NCI-H524 treated with DMSO at 0.1 percent for 48 hours (cell line): ENCODE measurements around the gene CYTIP.

Source experiments
- DNase-seq: peaks from one replicate; lab custom pipeline; 2025; lab: John Stamatoyannopoulos, UW

The CYTIP gene

GRCh38 chr2:157443795-157444640 lies at the start of gene CYTIP:
Gene CYTIP, minus strand, starts transcription at chr2:157444089. Its CDS starts 69 bp downstream, at chr2:157444020.
- DNase-seq, result no peak

- no peak for DNase-seq
These were observed 48.4 kb upstream of the CYTIP start for GRCh38 chr2:157492189-157492773.

DNA sequence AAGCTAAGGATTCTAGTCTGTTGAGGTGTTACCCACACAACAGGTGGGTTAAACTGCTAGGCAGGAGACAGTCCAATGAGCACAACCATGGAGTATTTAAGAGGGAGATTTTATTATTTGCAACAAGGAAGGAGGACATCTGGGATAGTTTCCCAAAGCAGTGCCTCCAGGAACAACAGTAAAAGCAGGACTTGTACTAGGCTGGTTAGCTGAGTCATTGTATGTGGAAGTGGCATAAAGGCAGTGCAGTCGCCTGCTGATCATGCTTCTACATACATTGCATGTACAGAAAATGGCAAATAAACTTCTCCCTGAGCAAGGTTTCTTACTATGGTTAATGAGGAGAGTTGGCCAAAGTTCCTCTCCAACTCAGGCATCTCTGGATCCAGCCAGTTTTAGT lies 46.1 kb upstream of the CYTIP start:
- DNase-seq, result no peak

DNA sequence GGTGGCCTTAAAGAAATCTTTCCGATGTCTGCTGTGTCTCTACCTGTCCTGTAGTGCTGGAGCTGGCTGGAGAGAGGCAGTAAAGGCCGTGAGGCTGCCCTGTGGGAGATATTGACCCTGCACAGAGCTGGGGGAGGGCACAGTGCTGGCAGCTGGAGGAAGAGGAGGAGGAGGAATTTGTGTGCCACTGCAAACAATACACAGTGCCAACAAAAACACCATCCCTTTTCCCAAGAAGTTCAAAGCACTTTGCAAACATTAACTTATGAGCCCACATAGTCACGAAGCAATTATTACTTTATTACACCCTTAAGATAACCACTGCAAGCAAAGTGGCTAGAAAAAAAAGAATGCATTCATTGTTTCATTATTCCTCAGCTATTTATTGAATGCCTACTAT lies 45.0 kb upstream of the CYTIP start:
- no peak for DNase-seq

- no peak for DNase-seq
These were observed 43.9 kb upstream of the CYTIP start for GRCh38 chr2:157487747-157488146.

- DNase-seq, result no peak
These were observed 43.4 kb upstream of the CYTIP start for GRCh38 chr2:157487271-157487610.

DNA sequence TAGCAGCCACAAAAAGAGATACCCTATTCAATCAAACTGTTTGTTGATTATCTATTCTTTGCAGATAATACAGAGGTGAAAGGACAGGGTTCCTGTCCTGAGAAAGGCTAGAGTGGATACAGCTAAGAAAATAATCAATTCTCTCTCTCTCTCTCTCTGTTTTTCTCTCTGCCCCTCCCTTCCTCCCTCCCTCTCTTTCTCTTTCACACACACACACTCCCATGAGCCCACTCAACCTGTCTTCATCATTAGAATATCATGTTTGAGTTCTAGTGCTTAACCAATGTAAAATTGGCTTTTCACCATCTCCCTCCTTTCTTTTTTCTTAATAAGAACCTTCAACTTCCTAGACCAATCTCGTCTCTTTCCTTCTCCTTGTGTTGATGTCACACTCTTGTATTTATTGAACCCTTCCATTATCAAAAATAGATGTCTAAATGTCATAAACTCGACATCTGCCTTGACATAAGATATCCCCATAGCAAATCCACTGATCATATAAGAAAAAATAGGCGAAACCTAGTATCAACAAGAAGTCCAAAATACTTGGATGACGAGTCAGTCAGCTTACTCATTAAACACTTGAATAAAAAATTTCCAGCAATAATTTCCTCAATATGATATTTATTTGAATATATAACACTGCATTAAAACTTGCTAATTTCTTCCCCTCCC lies 42.8 kb upstream of the CYTIP start:
- no peak for DNase-seq

- no peak for DNase-seq
These were observed 36.5 kb upstream of the CYTIP start for GRCh38 chr2:157480182-157480961.

DNA sequence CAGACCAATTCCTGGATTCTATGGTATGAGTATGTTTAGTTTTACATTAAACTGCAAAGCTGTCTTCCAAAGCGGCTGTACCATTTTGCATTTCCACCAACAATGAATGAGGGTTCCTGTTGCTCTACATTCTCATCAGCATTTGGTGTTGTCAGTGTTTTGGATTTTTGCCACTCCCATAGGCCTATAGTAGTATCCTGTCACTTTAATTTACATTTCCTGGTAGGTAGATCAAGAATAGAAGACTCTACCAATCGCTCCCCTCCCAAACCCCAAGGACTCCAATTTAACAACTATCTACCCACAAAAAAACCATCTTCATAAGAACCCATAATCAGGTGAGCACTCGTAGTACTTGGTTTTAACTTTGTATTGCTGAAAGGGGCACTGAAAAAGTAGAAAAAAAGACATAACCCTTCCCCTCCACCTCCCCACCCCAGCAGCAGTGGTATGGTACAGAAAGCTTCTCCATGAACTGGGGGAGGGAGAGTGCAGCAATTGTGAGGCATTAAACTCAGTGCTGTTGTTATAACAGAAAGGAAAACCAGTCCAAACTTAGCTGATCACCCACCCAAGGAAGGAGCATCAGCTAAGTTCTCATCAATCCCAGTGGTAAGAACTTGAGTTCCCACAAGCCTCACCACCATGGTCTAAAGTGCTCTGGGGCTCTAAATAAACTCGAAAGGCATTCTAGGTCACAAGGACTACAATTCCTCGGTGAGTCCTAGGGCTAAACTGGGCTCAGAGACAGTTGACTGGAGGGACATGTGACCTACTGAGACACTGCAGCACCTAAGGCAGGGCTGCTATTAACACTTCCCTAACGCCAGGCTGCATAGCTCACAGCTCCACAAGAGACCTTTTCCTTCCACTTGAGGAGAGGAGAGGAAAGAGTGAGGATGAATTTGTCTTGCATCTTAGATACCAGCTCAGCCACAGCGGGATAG lies 35.5 kb upstream of the CYTIP start:
- DNase-seq, result no peak

DNA sequence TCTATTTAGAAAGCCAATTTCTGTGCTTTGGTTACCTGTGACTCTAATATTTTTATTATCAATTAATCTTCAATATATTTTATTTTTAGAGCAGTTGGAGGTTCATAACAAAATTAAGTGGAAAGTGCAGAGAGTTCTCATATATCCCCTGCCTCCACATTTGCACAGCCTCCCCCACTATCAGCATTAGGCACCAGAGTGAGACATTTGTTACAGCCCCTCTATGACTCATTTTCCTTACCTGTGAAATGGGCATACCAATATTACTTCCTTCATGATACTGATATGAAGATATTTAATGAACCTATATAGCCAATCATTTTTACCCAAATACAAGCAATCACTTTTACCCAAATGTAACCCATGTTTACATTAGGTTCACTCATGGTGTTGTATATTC lies 34.0 kb upstream of the CYTIP start:
- no peak for DNase-seq

GRCh38 chr2:157476953-157477709 lies 33.2 kb upstream of the CYTIP start:
- no peak for DNase-seq

DNA sequence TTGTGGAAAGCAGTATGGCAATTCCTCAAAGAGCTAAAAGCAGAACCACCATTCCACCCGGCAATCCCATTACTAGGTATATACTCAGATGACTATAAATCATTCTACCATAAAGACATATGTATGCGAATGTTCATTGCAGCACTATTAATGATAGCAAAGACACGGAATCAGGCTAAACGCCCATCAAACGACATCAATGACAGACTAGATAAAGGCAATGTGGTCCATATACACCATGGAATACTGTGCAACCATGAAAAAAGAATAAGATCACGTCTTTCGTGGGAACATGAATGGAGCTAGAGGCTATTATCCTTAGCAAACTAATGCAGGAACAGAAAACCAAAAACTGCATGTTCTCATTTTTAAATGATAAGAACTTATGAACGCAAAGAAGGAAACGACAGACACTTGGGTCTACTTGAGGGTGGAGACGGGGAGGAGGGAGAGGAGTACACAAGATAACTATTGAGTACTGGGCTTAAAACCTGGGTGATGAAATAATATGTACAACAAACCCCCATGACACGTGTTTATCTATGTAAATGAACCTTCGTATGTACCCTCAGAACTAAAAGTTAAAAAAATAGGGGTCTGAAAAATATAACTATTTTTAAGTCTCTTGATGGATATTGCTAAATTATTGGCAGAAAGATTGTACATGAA lies 32.0 kb upstream of the CYTIP start:
- DNase-seq, result no peak

DNA sequence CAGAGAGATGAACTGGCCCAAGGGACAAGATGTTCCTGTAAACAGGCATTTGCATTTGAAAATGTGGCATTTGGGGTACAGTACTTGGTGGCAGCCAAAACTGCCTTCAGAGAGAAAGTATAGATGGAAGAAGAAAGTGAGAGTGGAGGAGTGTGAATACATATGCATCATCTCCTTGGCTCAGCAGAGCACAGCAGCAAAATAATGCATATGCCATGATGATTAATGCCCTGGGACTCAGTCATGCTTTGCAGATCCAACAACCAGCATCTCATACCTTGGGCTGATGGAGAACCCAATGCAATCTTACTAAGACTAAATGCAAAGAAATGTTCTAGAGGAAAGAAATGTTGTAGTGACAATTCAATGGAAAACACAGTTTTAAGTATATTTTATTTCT lies 29.7 kb upstream of the CYTIP start:
- DNase-seq, result no peak

DNA sequence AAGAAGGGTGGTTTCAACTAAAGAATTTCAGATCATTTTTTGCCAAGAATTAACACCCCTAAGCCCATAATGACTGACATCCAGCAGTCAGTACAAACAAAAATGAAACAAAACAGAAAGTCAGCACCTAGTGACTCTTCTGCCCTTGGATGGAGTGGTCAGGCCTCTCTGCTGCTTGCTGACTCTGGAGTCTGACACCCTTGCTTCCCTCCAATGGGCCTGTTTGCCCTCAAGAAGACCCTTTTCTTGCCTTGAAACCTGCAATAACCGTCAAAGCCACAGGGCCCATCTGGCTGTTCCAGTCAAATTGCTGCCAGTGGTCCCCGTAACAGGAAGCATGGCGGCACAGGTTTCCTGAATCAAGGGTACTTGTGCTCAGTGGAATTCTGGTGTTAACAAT lies 27.2 kb upstream of the CYTIP start:
- no peak for DNase-seq

DNA sequence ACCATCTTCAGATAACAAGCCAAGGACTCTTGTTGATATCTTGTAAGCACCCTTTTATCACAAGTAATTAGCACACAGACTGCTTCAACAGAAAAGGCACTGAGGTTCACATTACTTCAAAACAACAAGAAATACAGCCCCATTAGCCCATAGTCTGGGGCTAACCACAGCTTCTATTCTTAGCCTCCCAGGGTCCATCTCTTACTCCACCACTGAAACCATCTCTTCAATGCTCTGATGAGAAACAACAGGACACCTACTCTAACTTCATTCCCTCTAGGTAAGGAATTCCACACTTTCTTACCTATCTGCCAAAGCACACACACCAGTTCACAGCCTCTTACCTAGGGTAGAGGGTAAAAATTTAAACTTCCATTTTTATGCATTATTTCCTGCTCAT lies 26.4 kb upstream of the CYTIP start:
- DNase-seq, result no peak

GRCh38 chr2:157469726-157470125 lies 25.8 kb upstream of the CYTIP start:
- no peak for DNase-seq

- no peak for DNase-seq
These were observed 25.2 kb upstream of the CYTIP start for GRCh38 chr2:157468931-157469708.

DNA sequence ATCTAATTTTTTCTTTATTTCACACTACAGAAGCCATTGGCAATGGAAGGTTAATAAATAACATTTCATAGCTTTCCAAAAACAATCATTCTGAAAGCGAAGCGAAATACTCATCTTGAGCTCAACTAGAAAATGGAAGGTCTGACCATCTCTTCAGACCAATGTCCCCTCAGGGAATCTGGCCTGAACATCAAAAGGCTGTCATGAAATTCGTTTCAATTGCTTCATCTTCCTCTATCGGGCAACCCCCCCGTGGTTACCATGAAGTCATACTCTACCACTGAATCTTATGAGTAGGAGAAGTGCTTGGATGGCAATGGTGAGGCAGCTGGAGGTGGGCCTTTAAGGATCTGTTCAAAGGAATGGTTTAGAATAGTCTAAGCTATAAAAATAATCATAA lies 22.9 kb upstream of the CYTIP start:
- DNase-seq, result no peak

DNA sequence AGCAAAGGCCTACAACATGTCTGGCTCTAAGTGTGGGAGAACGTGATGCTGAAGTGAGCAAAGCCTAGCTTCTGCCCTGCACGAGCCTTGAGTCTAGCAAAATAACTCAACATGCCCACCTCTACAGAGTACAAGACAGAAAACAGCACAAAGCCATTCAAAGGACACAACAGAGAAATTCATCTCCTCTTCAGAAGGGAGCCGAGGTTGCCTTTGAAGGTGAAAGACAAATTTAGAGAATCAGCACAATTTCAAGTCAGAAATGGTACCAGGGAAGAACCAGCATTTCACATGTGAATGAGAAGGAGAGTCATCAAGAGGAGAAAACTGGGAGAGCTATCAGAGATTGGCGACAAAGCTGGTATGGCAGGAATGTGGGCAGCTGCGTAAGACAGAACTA lies 21.7 kb upstream of the CYTIP start:
- DNase-seq, result no peak
